Measurements from ENCODE around the gene MAPKAP1.

DNA sequence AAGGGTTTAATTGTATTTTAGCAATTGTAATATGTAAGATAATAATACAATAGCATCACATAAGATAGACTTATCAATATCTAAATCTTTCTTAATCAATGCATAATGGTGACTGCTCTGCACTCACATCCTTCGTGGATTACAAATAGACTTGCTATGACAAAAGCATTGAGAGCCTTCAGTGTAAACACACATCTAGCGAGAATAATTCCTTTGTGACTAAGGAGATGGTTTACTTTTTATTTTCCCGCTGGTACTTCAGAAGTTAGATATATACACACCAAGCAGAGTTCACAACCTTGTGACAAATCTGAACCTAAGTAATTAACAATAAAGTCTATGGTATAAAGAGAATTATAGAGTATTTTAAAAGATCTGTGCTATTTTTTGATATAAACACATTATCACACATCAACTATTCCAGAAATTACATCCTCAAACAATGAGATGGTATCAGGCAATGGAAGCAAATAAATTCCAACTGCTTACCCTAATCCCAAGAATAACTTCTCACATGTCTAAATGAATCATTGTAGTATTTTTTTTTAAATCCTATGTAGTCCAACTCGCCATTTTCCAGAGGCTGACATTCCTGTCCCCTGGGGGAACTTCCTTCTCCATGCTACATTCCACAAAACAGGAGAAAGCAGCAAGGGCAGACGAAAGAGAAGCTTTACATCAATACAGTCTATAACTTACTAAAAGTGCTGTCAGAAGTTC is 51.2 kb downstream of the MAPKAP1 start:
- TF ChIP-seq POLR2A (IDR thresholded peaks at IDR 0.05), result no peak
- TF ChIP-seq, protein P1, sequence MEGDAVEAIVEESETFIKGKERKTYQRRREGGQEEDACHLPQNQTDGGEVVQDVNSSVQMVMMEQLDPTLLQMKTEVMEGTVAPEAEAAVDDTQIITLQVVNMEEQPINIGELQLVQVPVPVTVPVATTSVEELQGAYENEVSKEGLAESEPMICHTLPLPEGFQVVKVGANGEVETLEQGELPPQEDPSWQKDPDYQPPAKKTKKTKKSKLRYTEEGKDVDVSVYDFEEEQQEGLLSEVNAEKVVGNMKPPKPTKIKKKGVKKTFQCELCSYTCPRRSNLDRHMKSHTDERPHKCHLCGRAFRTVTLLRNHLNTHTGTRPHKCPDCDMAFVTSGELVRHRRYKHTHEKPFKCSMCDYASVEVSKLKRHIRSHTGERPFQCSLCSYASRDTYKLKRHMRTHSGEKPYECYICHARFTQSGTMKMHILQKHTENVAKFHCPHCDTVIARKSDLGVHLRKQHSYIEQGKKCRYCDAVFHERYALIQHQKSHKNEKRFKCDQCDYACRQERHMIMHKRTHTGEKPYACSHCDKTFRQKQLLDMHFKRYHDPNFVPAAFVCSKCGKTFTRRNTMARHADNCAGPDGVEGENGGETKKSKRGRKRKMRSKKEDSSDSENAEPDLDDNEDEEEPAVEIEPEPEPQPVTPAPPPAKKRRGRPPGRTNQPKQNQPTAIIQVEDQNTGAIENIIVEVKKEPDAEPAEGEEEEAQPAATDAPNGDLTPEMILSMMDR (IDR thresholded peaks at IDR 0.05), result no peak
